ENCODE measurements around the gene VSTM2B.

- TF ChIP-seq POLR2A (IDR thresholded peaks at IDR 0.05): no peak
- TF ChIP-seq, protein P1, sequence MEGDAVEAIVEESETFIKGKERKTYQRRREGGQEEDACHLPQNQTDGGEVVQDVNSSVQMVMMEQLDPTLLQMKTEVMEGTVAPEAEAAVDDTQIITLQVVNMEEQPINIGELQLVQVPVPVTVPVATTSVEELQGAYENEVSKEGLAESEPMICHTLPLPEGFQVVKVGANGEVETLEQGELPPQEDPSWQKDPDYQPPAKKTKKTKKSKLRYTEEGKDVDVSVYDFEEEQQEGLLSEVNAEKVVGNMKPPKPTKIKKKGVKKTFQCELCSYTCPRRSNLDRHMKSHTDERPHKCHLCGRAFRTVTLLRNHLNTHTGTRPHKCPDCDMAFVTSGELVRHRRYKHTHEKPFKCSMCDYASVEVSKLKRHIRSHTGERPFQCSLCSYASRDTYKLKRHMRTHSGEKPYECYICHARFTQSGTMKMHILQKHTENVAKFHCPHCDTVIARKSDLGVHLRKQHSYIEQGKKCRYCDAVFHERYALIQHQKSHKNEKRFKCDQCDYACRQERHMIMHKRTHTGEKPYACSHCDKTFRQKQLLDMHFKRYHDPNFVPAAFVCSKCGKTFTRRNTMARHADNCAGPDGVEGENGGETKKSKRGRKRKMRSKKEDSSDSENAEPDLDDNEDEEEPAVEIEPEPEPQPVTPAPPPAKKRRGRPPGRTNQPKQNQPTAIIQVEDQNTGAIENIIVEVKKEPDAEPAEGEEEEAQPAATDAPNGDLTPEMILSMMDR (IDR thresholded peaks at IDR 0.05 in 8 of 11, conservative IDR thresholded peaks at IDR 0.05 in 3 of 11): no peak
These were observed 68.1 kb downstream of the VSTM2B start for GRCh38 chr19:29593869-29594268.

Measured in spleen (tissue), 7 donors.